ENCODE measurements around the gene KCNIP1. TPM values are rescaled to one million over a fixed set of nuclear protein-coding genes. Genes with fewer than 3 reads are reported as not detected.

Gene KCNIP1
- polyA plus RNA-seq, 3 donors = not detected

DNA sequence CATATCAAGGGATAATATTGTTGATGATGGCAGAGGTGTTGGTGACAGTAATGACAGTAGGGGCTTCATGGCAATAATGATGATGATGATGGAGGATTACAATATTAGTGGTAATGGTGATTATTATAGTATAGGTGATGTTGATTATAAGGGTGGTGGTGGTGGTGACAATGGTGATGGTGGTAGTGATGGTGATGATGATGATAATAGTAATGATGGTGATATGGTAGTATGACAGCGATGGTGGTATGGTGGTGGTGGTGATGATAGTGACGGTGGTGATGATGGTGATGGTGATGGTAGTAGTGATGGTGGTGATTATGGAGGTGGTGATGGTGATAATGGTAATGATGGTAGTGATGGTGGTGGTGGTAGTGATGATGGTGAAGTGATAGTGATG is 13.6 kb downstream of the KCNIP1 start:
- Histone ChIP-seq H3K9ac (ENCODE audit: insufficient read depth, low read length, poor library complexity, severe bottlenecking) (no peak overlapping the region), H3K9me3 (replicated peaks in 1 of 2; ENCODE audit: control insufficient read depth in 1 of 2, insufficient read depth in 1 of 2, low read length in 2 of 2) (no peaks in the 10 kb centered on the region), H3K27ac (ENCODE audit: low read depth in 1 of 2, low read length in 2 of 2) (no peak overlapping the region), H3K4me2 (replicated peaks; ENCODE audit: extremely low read depth, low read length, poor library complexity, severe bottlenecking) (no peak overlapping the region), H3K79me2 (ENCODE audit: insufficient read depth, low read length) (no peaks in the 10 kb centered on the region), H2AFZ (ENCODE audit: insufficient read depth, low read depth, low read length, poor library complexity, severe bottlenecking) (no peak overlapping the region), H3K36me3 (replicated peaks in 1 of 2; ENCODE audit: control insufficient read depth in 1 of 2, insufficient read depth in 2 of 2, low read length in 2 of 2) (no peaks in the 10 kb centered on the region), H4K20me1 (ENCODE audit: insufficient read depth, low read length) (no peaks in the 10 kb centered on the region), H3K27me3 (ENCODE audit: control insufficient read depth in 2 of 2, insufficient read depth in 2 of 2, low read length in 2 of 2) (no peaks in the 10 kb centered on the region), H3K4me1 (ENCODE audit: control insufficient read depth in 1 of 2, insufficient read depth in 2 of 2, low read length in 2 of 2) (peaks cover 5 to 6% of the 10 kb centered on the region in 2 donors), H3K4me3 (replicated peaks in 1 of 3; ENCODE audit: low read depth in 2 of 3, low read length in 3 of 3) (no peak overlapping the region)
- Mint-ChIP-seq H3K27ac (no peak overlapping the region), H3K27me3 (ENCODE audit: low read depth in 3 of 3) (peaks cover 0 to 5% (median 0%) of the 10 kb centered on the region in 3 donors), H3K36me3 (no peaks in the 10 kb centered on the region), H3K4me1 (peaks cover 10% of the 10 kb centered on the region), H3K4me3 (no peak overlapping the region), H3K9me3 (peaks cover 0 to 2% (median 0%) of the 10 kb centered on the region in 7 donors)
- TF ChIP-seq CTCF (IDR thresholded peaks at IDR 0.05) = no peak
- intact Hi-C loops (cut with micrococcal nuclease) = no loop called here
- 100% methylated on average over 2 of the region's 2 CpGs for WGBS (ENCODE audit: insufficient coverage)
- no peak for DNase-seq

- peaks cover 8% of the 10 kb centered on the region in 2 donors for H3K4me1 ChIP-seq (ENCODE audit: control insufficient read depth in 1 of 2, insufficient read depth in 2 of 2, low read length in 2 of 2)
- H3K4me2 ChIP-seq (replicated peaks; ENCODE audit: extremely low read depth, low read length, poor library complexity, severe bottlenecking) = no peak overlapping the region
- no peak overlapping the region for H3K27ac ChIP-seq (ENCODE audit: low read depth in 1 of 2, low read length in 2 of 2)
- no peaks in the 10 kb centered on the region for H3K36me3 ChIP-seq (replicated peaks in 1 of 2; ENCODE audit: control insufficient read depth in 1 of 2, insufficient read depth in 2 of 2, low read length in 2 of 2)
- no peak for DNase-seq
- no peak overlapping the region for H3K9ac ChIP-seq (ENCODE audit: insufficient read depth, low read length, poor library complexity, severe bottlenecking)
- no peak overlapping the region for H3K4me3 Mint-ChIP-seq
- 94% methylated on average over 3 of the region's 5 CpGs for WGBS (ENCODE audit: insufficient coverage)
- H3K36me3 Mint-ChIP-seq = no peaks in the 10 kb centered on the region
- no peaks in the 10 kb centered on the region for H4K20me1 ChIP-seq (ENCODE audit: insufficient read depth, low read length)
- H3K9me3 Mint-ChIP-seq = peaks cover 0 to 2% (median 0%) of the 10 kb centered on the region in 7 donors
- no peak overlapping the region for H3K4me3 ChIP-seq (replicated peaks in 1 of 3; ENCODE audit: low read depth in 2 of 3, low read length in 3 of 3)
- H3K27me3 Mint-ChIP-seq (ENCODE audit: low read depth in 3 of 3) = peaks cover 0 to 5% (median 0%) of the 10 kb centered on the region in 3 donors
- TF ChIP-seq CTCF (IDR thresholded peaks at IDR 0.05) = no peak
- peaks cover 16% of the 10 kb centered on the region for H3K4me1 Mint-ChIP-seq
- intact Hi-C loops (cut with micrococcal nuclease) = no loop called here
- H3K27me3 ChIP-seq (ENCODE audit: control insufficient read depth in 2 of 2, insufficient read depth in 2 of 2, low read length in 2 of 2) = no peaks in the 10 kb centered on the region
- no peaks in the 10 kb centered on the region for H3K79me2 ChIP-seq (ENCODE audit: insufficient read depth, low read length)
- no peaks in the 10 kb centered on the region for H3K9me3 ChIP-seq (replicated peaks in 1 of 2; ENCODE audit: control insufficient read depth in 1 of 2, insufficient read depth in 1 of 2, low read length in 2 of 2)
- no peak overlapping the region for H3K27ac Mint-ChIP-seq
- H2AFZ ChIP-seq (ENCODE audit: insufficient read depth, low read depth, low read length, poor library complexity, severe bottlenecking) = no peak overlapping the region
Measured at GRCh38 chr5:170518277-170518676, 14.5 kb downstream of the KCNIP1 start.
